Left lung (tissue), 10 donors: ENCODE data around the gene SPIN3. TPM values are rescaled to one million over a fixed set of nuclear protein-coding genes. Genes with fewer than 3 reads are reported as not detected.

Experiments
- ATAC-seq: fragments of 200-7000 bp; cut with Tn5 transposase; one replicate; pipeline ENCODE4 v1.9.1; 2020; ENCODE audit warnings: moderate library complexity
- DNase-seq, 4 donors: peaks; one replicate each; pipeline ENCODE4 v3.0.0-alpha.2; 2013 to 2020
- H3K27ac ChIP-seq, 2 donors: fragments of 200-600 bp; sonication (generic) in 1 of 2; one replicate each; pipeline versions ENCODE4 v1.5.0 to v1.8.0; 2020 to 2021
- H3K27me3 ChIP-seq, 2 donors: fragments of 200-600 bp; sonication (generic) in 1 of 2; one replicate each; pipeline versions ENCODE4 v1.5.0 to v1.8.0; 2020 to 2021
- H3K36me3 ChIP-seq, 2 donors: fragments of 200-600 bp; sonication (generic) in 1 of 2; one replicate each; pipeline versions ENCODE4 v1.5.0 to v1.8.0; 2020 to 2021
- H3K4me1 ChIP-seq, 2 donors: fragments of 200-600 bp; one replicate each; pipeline ENCODE4 v1.8.0; 2021
- H3K4me3 ChIP-seq, 2 donors: fragments of 200-600 bp; sonication (generic) in 1 of 2; one replicate each; pipeline versions ENCODE4 v1.5.0 to v1.8.0; 2020 to 2021; ENCODE audit warnings: mild to moderate bottlenecking in 1 of 2
- H3K9me3 ChIP-seq, 2 donors: fragments of 200-600 bp; sonication (generic) in 1 of 2; one replicate each; pipeline versions ENCODE4 v1.5.0 to v1.8.0; 2020 to 2021
- intact Hi-C, 2 donors: fragments of 100-400 bp; cut with DNase I; formaldehyde crosslinking; loops; one replicate each; pipeline versions ENCODE4 v1.11.2 to v1.14.2; 2022
- polyA plus RNA-seq, 6 donors: library from polyadenylated mRNA; unstranded; fragments of 120-200 nt; gene quantifications; one replicate each; pipeline ENCODE4 v1.2.1, GENCODE V29; 2013; ENCODE audit not compliant: insufficient read length in 6 of 6
- total RNA-seq, 2 donors: library from RNA; stranded (reverse); fragmentation: NEBNext Ultra II Directional; extraction: Animal tissue kit (Norgen Biotek cat#: 25700); gene quantifications; one replicate each; pipeline ENCODE4 v1.2.1, GENCODE V29; 2021
- TF ChIP-seq, protein P1 (sequence below), 2 donors: fragments of 200-600 bp; sonication (generic) in 1 of 2; IDR thresholded peaks; one replicate each; pipeline versions ENCODE4 v1.5.0 to v1.8.0; 2021; ENCODE audit warnings: antibody characterized with exemption in 2 of 2
- donor health status: DM: no; HTN: yes; CAD: no.
- donor health status: DM: no; HTN: no; CAD: no.

The SPIN3 gene
- total and polyA plus RNA-seq, 8 donors: 10.0 to 32.7 (median 27.3) TPM

DNA sequence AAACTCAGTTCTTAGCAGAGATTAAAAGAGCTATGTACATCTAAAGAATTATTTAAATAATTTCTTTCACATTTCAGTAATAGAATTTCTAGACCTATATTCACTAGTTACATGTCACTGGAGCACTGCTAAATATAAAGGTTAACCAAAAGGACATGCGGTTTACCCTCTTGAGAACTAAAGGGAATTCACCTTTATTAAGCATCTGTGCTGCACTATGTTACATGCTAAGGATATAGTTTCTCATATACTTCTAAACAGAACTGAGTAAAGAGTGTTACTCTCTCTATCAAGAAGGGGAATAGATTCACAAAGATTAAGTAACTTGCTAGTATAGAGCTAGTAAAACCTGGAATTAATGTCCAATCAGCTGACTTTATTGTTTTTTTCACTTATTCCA, 7.6 kb downstream of the SPIN3 start:
- no peak for ATAC-seq
- H3K27ac ChIP-seq: no peak overlapping the region
- H3K4me1 ChIP-seq: no peaks in the 10 kb centered on the region
- TF ChIP-seq, protein P1, sequence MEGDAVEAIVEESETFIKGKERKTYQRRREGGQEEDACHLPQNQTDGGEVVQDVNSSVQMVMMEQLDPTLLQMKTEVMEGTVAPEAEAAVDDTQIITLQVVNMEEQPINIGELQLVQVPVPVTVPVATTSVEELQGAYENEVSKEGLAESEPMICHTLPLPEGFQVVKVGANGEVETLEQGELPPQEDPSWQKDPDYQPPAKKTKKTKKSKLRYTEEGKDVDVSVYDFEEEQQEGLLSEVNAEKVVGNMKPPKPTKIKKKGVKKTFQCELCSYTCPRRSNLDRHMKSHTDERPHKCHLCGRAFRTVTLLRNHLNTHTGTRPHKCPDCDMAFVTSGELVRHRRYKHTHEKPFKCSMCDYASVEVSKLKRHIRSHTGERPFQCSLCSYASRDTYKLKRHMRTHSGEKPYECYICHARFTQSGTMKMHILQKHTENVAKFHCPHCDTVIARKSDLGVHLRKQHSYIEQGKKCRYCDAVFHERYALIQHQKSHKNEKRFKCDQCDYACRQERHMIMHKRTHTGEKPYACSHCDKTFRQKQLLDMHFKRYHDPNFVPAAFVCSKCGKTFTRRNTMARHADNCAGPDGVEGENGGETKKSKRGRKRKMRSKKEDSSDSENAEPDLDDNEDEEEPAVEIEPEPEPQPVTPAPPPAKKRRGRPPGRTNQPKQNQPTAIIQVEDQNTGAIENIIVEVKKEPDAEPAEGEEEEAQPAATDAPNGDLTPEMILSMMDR (IDR thresholded peaks at IDR 0.05): no peak
- H3K4me3 ChIP-seq: no peak overlapping the region
- no peaks in the 10 kb centered on the region for H3K36me3 ChIP-seq
- H3K27me3 ChIP-seq: peaks cover 0 to 4% of the 10 kb centered on the region in 2 donors
- DNase-seq: no peak
- intact Hi-C loops: no loop called here
- H3K9me3 ChIP-seq: no peaks in the 10 kb centered on the region

DNA sequence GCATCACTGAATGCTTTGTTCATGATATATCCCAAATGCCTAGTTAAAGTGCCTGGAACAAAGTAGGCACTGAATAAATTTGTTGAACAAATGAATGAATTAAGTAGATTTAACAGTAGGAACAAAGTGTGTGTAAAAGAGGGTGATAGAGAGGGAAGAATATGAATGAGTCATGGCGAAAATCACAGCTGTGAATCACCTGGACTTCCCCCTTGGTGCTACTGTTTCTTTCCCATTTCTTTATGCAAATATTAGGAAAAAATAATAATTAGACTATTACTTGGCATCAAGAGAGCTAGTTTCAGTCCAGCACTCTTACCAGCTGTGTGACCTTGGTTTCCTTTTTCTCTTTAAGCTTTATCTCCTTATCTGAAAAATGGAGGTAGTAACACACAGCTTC, 9.2 kb downstream of the SPIN3 start:
- no peak overlapping the region for H3K27ac ChIP-seq
- no peaks in the 10 kb centered on the region for H3K4me1 ChIP-seq
- intact Hi-C loops: no loop called here
- peaks cover 0 to 4% of the 10 kb centered on the region in 2 donors for H3K27me3 ChIP-seq
- TF ChIP-seq, protein P1 (IDR thresholded peaks at IDR 0.05): no peak
- H3K4me3 ChIP-seq: no peak overlapping the region
- ATAC-seq (no peak), DNase-seq (no peak)
- H3K36me3 ChIP-seq: peaks cover 0 to 4% of the 10 kb centered on the region in 2 donors
- no peaks in the 10 kb centered on the region for H3K9me3 ChIP-seq

DNA sequence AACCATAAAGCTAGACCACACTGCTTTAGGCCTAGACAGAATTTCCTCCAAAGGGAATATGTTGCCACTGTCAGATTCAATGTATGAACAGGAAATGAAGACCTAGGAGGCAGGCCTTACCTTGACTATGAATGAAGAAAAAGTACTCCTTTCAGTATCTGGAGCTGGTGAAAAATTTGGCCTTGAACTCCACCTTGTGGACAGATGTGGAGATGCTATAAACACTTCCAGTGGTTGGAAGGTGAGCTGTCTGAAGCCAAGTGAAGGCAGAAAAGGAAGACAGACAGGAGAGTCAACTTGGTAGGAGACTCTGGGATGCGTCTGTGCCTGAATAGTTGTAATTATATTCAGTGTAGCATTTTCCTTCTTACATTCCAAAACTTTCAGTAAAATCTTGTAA, 17.2 kb downstream of the SPIN3 start:
- Histone ChIP-seq H3K36me3 (peaks cover 0 to 9% of the 10 kb centered on the region in 2 donors), H3K4me3 (no peak overlapping the region), H3K4me1 (no peaks in the 10 kb centered on the region), H3K27ac (no peak overlapping the region), H3K27me3 (no peaks in the 10 kb centered on the region), H3K9me3 (no peaks in the 10 kb centered on the region)
- intact Hi-C loops: no loop called here
- TF ChIP-seq, protein P1 (IDR thresholded peaks at IDR 0.05): peak; percentile 43 to 48
- ATAC-seq (peak; percentile 86), DNase-seq (peak in 2 of 4 donors; percentile 5 to 7)

DNA sequence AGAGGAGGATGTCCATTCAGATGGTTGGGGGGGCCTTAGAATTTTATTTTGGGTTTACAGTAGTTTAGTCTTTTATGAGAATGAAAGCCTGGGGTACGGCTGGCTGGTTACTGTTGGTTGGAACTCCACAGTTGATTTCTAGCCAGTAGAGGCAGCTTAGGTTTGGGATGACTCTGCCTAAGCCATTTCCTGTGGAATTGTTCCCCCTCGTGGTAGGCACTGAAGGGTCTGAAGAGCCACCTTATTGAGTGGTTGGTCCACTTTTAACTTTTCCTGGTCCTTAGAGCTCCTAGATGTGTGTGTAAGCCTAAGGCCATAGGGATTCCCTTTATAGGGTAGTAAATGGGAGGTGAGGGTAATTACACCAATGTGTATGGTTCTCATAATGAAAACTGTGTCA, 19.7 kb downstream of the SPIN3 start:
- peaks cover 0 to 5% of the 10 kb centered on the region in 2 donors for H3K36me3 ChIP-seq
- no peak overlapping the region for H3K4me3 ChIP-seq
- H3K27ac ChIP-seq: no peak overlapping the region
- intact Hi-C loops: no loop called here
- DNase-seq: no peak
- ATAC-seq: no peak
- no peaks in the 10 kb centered on the region for H3K27me3 ChIP-seq
- TF ChIP-seq, protein P1 (IDR thresholded peaks at IDR 0.05): no peak
- H3K9me3 ChIP-seq: no peaks in the 10 kb centered on the region
- H3K4me1 ChIP-seq: no peaks in the 10 kb centered on the region

DNA sequence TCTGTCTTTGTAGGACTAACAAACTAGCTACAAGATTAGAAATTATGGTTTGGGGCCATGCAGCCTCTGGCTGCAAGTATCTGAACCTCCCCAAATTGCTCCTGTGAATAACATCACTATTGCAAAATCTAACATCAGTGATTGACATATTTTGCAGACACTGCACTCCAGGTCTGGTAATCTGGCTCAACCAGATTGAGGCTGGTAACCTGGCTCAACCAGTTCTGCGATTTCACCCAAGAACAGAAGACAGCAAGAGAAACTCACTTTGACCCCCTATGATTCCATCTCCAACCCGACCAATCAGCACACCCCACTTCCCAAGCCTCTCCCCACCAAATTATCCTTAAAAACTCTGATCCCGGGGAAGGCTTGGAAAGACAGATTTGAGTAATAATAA, 20.9 kb downstream of the SPIN3 start:
- H3K27ac ChIP-seq: no peak overlapping the region
- intact Hi-C loops: no loop called here
- H3K36me3 ChIP-seq: peaks cover 0 to 5% of the 10 kb centered on the region in 2 donors
- no peaks in the 10 kb centered on the region for H3K9me3 ChIP-seq
- TF ChIP-seq, protein P1 (IDR thresholded peaks at IDR 0.05): no peak
- H3K27me3 ChIP-seq: no peaks in the 10 kb centered on the region
- ATAC-seq (no peak), DNase-seq (no peak)
- H3K4me3 ChIP-seq: no peak overlapping the region
- no peaks in the 10 kb centered on the region for H3K4me1 ChIP-seq
